Thoracic aorta endothelial cell (primary cell): ENCODE results near the gene EIF5. TPM values are rescaled to one million over a fixed set of nuclear protein-coding genes. Genes with fewer than 3 reads are reported as not detected.

ENCODE experiments used
- small RNA-seq: library from RNA; depleted of rRNA; stranded (forward); fragments of <200 nt; gene quantifications from one replicate; pipeline ENCODE3, GENCODE V24; 2012
- total RNA-seq: library from RNA; depleted of rRNA; stranded (reverse); fragments of >200 nt; gene quantifications from 2 replicates; pipeline ENCODE4 v1.2.3, GENCODE V29; 2012

EIF5 gene
- total RNA-seq: 281 and 330 TPM in 2 replicates

DNA sequence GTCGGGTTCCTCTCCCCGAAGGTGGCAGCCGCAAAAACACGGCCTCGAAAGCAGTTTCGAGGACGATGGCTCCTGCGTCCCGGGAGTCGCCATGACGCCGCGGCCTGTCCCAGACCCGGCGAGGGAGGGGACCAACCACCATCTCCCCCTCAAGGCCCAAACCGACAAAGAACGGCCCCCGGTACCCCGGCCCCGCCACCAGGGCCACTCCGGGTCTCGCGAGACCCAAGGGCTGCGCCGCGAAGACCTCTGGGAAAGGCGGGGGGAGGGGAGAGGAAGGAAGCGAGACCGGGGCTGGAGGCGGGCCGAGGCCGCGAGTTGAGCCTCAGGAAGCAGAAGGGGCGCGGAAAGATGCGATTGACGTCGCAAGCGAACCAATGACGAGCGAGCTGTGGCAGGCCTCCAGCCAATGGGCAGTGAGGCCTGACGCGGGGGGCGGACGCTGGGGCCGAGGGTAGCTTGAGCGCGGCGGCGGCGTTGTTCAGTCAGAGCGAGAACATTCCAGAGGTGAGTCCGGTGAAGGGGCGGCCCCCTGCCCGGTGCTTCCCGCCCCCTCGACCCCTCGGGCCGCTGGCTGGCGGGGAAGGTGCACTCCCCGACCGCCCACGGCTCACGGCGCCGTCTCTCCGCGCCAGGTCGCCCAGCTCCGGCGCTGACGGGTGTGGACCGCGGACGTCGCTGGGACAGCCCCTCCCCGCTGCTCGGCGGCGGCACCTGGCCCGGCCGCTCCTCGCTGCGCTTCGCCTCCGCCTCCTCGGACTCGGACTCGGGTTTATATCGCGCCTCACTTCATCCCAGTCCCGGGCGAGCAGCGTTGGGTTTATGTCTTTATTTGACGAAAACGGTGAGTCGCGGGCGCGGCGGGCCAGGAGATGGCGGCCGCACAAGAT is at the start of gene EIF5:
TSS of gene EIF5 (plus strand) at position 484 of the 890 bp plus-strand sequence. CDS start 1,624 bp downstream, outside the sequence.

DNA sequence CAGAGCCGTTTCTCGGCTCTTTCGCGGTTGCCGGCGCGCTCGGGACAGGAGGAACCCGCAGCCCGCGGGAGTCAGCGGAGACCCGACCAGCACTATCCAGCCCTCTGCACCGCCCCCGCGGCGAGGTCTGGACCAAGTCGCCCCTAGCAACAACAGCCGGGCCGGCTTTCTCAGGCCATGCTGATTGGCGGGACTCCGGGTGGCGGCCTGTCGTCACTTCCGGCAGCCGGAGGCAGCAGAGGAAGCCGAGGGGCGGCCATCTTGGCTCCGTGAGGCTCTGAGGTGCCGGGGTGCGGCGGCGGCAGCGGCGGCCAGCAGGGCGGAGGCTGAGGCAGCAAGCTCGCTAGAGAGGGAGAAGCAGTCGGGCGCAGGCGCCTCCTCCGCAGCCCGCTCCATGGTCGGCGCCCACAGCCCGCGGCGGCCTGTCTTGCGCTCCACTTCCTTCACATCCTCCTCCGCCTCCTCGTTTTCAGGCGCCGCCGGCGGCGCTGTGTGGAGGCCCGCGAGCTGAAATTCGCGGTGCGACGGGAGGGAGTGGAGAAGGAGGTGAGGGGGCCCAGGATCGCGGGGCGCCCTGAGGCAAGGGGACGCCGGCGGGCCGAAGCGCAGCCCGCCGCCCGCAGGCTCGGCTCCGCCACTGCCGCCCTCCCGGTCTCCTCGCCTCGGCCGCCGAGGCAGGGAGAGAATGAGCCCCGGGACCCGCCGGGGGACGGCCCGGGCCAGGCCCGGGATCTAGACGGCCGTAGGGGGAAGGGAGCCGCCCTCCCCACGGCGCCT is 51.3 kb downstream of the EIF5 start, which contains the start of gene MARK3:
TSS of gene MARK3 (plus strand) at position 264 of the 777 bp plus-strand sequence. CDS start 615 bp downstream, outside the sequence.

Small RNAs within 50 kb of the gene (small RNA-seq; reads per million reads assigned to genes)
- gene SNORA28: 1,035 reads per million, percentile 99 among the genes with 10 or more reads in this experiment

Other genes with a start within 250 kb of the EIF5 start
- not detected in 2 replicates for gene EXOC3L4, start 239.5 kb upstream of the EIF5 start, total RNA-seq
- gene TNFAIP2, start 210.8 kb upstream of the EIF5 start, total RNA-seq: 14.6 and 35.8 TPM in 2 replicates
- gene MARK3, start 51.2 kb downstream of the EIF5 start, total RNA-seq: 126 and 130 TPM in 2 replicates
- 1.6 and 1.9 TPM in 2 replicates for gene CKB, start 188.6 kb downstream of the EIF5 start, total RNA-seq
- 5.3 and 6.7 TPM in 2 replicates for gene TRMT61A, start 195.0 kb downstream of the EIF5 start, total RNA-seq
- gene BAG5, start 228.4 kb downstream of the EIF5 start, total RNA-seq: 48.4 and 48.9 TPM in 2 replicates
- 33.9 and 39.0 TPM in 2 replicates for gene COA8, start 228.7 kb downstream of the EIF5 start, total RNA-seq